Measurements from ENCODE around the gene MSMB.
"Not testable (repeated sequence)": the region's sequence is repeated elsewhere in the genome, so short reads cannot be mapped to it uniquely, and the experiment has no call there.

The MSMB gene

GRCh38 chr10:46069771-46070463 lies 23.8 kb upstream of the MSMB start:
- no peak for DNase-seq

DNA sequence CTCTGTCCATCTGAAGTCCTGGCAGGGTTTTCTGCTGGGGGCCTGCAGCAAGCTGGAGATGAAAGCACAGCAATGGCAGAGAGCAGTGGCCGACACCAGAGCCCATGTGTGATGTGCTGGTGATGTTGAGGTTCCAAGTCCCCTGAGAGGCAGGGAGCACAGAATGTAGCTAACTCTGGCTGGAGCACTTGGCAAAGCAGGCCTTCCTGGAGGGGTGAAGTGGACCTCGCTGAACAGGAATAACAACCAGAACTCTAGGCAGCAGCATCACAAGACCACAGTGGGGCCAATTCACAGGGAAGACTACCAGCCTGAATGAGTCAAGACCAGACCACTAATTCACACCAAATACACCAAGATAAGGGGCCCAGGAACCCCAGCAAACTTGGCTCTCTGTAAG lies 22.8 kb upstream of the MSMB start:
- no peak for DNase-seq

GRCh38 chr10:46068117-46068516 lies 22.0 kb upstream of the MSMB start:
- no peak for DNase-seq

DNA sequence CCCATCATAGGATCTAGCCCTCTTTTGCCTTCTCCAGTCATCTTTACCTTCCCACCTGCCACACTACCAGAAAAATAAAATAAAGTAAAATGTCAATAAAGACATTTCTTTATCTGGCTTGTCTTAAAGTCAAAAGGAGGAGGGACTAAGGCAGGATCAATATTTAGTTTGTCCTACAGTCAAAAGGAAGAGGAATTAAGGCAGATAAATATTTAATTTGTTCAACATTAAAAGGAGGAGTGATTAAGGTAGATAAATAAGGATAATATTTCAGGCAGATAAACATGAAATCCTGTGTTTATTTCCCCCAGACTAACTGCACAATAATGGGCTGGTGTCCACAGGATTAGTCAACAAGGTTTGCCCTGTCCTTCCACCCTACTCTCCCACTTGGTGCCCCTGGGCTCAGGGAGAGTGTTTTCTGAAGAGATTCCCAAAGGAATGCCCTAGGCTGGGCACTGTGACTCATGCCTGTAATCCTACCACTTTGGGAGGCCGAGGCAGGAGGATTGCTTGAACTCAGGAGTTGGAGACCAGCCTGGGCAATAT lies 18.3 kb upstream of the MSMB start:
- no peak for DNase-seq

DNA sequence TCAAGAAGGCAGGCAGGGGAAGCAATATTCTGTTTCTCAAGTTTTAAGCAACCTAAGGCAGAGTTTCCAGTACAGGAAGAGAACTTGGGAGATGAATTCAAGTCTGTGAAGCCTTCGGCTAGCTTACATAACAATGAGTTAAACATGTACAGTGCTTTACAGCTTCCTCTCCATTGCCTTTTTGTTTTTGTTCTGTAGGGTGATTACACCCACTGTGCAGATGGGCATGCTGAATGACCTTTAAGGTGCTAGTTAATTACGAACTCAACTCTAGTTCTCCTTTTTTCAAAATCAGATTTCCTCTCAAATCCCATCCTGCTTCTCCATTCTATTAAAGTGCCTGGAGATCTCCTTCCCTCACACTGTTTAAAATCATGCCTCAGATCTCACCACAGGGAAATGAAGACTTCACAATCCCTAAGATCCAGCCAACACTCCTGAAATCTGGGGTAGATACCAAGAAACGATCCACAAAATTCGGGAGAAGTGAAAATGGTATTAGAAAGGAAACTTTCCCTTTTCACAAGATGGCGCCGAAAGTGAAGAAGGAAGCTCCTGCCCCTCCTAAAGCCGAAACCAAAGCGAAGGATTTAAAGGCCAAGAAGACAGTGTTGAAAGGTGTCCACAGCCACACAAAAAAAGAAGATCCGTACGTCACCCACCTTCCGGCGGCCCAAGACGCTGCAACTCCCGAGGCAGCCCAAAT lies 16.8 kb upstream of the MSMB start:
- no peak for DNase-seq

DNA sequence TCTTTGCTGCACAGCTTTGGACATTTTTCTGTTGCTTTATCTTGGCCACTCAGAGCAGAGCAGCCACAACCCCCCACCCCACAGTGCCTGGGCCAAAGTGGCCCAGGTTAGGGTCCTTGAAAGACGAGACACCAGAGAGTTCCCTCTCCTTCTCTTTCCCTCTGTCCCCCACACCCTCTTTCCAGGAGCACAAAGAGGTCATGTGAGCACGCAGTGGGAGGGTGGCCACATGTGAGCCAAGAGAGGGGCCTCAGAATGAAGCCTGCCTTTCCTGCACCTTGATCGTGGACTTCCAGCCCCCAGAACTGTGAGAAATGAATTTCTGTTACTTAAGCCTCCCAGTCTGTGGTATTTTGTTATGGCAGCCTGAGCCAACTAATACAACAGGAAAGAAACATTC lies 14.6 kb upstream of the MSMB start:
- no peak for DNase-seq

- DNase-seq, result not testable (repeated sequence)
Measured at GRCh38 chr10:46057927-46058326, 11.9 kb upstream of the MSMB start.

- no peak for DNase-seq
Measured at GRCh38 chr10:46057038-46057437, 11.0 kb upstream of the MSMB start.

GRCh38 chr10:46055771-46056170 lies 9.7 kb upstream of the MSMB start:
- DNase-seq, result no peak

GRCh38 chr10:46053534-46054434 lies 7.7 kb upstream of the MSMB start:
- no peak for DNase-seq

- DNase-seq, result no peak
Measured at GRCh38 chr10:46052791-46053375, 6.8 kb upstream of the MSMB start.

DNA sequence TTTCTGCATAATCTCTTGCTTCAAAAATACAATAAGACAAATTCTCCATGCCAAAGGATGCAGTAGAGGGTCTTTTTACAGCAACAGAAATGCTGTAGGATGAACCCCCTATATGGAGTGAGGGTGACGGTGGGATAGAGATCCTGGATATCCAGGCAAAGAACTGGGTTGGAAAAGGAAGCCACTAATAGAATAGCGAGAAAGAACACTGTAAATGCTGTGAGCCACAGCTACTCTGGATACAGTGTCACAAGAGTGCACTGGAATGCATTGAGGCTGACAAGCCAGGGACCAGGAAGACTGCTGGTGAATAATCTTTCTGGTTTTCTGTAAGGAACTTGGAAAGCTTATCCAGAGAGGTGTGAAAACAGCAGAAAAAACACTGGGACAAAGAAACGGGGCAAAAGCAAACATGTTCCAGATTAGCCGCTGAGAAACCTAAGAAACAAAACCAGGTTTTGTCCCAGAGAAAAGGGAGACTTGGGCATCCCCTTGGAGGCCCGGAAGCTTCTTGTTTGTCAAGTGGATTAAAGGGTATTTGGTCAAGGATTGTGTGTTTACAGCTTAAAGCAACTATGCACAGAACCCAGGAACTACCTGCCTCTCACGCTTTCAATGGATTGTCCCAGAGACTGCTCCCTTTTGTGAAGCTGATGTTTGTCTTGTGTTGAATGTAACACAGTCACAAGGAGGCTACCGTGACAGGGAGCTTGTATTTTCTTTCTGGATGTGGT lies 6.2 kb upstream of the MSMB start:
- DNase-seq, result no peak

- no peak for DNase-seq
Measured at GRCh38 chr10:46050941-46051623, 5.0 kb upstream of the MSMB start.

GRCh38 chr10:46049497-46049831 lies 3.4 kb upstream of the MSMB start:
- DNase-seq, result not testable (repeated sequence)

- no peak for DNase-seq
Measured at GRCh38 chr10:46048152-46048551, 2.1 kb upstream of the MSMB start.

DNA sequence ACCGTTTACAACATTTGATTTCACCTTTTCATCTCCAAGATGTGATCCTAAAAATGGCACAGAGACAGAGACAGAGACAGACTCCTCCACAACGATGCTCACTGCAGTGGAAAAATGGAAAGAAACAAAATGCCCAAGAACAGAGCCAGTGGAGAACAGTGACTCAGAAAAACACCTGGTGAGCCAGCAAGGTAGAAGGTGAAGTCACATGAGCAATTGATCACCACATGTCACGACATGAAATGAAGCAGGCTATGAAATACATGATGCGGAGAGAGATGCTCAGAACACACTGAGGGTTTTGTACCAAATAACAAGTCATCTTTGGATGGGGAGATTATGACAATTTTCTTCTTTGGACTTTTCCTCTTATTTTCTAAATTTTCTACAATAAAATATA lies 3.5 kb downstream of the MSMB start:
- DNase-seq, result no peak

GRCh38 chr10:46040004-46040403 lies 6.1 kb downstream of the MSMB start:
- no peak for DNase-seq

GRCh38 chr10:46037107-46037825 lies 8.8 kb downstream of the MSMB start:
- no peak for DNase-seq

GRCh38 chr10:46035923-46036849 lies 9.9 kb downstream of the MSMB start:
- DNase-seq, result no peak

GRCh38 chr10:46033602-46034011 lies 12.5 kb downstream of the MSMB start:
- no peak for DNase-seq

Measured in stimulated activated CD4-positive, alpha-beta T cell treated with anti-CD3 and anti-CD28 coated beads, Interleukin-4, amount 100 ng/mL, for 24 hours (primary cell).